NOMO-1 treated with dmso at 0.1 percent for 144 hours (cell line): Measurements from ENCODE around the gene ZNF679.
"Not testable (repeated sequence)": the region's sequence is repeated elsewhere in the genome, so short reads cannot be mapped to it uniquely, and the experiment has no call there.

Source experiments
- DNase-seq: peaks from one replicate; lab custom pipeline; 2025; ENCODE audit not compliant: unreplicated experiment; lab: John Stamatoyannopoulos, UW

ZNF679 gene

DNA sequence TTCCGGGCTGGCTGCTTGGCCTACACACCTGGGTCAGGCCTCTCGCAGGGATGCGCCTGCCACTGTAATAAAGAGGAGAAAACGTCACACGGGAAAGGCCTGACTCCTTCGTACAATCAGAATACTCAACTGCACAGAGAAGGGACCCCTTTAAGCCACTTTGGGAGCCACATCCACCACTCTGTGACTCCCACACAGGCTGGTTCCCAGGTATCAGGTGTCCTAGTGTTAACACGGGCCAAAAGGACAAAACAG is 79.7 kb downstream of the ZNF679 start:
- DNase-seq = no peak

DNA sequence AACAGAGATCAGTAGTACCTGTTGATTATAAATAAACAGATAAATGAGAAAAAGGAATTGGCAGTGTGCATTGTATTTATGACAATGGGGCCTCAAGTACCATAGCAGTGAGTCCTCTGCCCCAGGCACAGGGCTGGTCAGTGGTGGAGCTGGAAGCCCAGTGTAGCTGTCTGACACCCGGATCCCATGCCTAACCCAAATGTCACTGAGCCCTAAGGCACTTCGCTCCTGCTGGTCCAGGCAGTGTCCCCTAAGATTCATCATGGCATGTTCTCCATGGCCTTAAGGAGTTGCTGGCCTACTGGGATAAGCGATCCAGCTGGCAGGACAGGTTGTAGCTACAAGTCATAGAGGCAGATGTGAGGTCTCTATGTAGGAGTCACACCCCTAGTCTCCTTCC is 82.2 kb downstream of the ZNF679 start:
- DNase-seq = no peak

DNA sequence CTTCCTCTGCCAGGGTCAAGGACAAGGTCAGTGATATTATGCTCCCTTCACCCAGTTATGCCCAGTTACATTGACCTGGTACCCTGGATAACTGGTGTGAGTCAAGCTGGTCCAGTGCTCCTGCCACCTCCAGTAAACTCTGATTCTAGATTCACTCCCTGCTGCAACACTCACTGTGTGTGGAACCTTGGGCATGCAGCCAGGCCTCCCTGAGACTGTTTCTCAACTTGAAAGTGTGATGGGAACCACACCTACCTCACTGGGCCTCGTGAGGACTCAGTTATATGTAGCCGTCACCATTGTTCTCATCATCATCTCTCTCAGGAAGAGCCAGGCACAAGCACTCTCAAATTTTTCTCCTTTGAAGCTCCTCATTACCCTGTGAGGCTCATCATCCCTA is 84.6 kb downstream of the ZNF679 start:
- DNase-seq = no peak

DNA sequence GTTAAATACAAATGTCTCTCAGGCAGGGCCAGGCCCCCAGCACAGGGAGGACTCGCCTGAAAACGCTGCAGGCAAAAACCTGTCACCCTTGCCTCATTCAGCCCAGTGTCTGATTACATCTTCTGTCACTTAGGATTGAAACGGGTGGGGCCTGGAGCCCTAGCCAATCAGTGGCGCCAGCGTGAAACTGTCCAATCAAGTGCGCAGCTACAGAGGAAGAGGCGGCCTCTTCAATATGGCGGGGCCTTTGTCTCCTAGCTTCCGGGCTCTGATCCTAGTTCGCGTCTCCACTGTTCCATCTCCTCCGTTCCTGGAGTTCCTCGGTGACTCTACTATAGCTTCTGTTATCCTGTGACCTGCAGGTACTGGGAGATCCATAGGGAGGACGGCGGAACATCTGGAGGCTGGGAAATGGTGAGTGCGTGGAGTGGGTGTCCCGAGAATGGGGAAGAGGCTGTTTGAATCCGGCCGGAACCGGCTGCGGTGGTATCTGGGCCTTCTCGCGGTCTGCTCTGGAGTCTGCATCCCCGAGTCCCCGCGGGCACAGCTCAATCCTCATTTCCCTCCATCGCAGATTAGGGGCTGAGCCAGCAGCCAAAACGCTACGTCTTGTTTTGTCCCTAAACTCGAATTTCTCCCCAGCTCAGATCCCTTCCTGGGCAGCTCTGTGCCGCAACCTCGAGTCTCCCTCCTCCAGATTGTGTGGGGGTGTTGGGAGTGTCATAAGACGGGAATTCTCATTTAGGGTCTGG is 85.6 kb downstream of the ZNF679 start, which contains the start of gene ZNF736:
Gene ZNF736, plus strand, starts transcription at position 222 of the 752 bp plus-strand sequence. Its CDS starts 190 bp downstream, at position 412.
- DNase-seq = peak; percentile 89

DNA sequence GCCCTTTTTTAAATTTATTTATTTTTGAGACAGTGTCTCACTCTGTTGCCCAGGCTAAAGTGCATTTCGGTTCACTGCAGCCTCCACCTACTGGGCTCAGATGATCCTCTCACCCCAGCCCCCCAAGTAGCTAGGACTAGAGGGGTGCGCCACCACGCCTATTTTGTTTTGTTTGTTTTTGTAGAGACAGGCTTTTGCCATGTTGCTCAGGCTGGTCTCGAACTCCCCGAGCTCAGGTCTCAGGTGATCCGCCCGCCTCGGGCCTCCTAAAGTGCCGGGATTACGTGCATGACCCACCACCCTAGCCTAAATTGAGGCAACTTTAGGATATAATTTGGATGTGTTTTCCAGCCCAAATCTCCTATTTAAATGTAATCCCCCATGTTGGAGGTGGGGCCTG is 86.3 kb downstream of the ZNF679 start:
- DNase-seq = no peak

DNA sequence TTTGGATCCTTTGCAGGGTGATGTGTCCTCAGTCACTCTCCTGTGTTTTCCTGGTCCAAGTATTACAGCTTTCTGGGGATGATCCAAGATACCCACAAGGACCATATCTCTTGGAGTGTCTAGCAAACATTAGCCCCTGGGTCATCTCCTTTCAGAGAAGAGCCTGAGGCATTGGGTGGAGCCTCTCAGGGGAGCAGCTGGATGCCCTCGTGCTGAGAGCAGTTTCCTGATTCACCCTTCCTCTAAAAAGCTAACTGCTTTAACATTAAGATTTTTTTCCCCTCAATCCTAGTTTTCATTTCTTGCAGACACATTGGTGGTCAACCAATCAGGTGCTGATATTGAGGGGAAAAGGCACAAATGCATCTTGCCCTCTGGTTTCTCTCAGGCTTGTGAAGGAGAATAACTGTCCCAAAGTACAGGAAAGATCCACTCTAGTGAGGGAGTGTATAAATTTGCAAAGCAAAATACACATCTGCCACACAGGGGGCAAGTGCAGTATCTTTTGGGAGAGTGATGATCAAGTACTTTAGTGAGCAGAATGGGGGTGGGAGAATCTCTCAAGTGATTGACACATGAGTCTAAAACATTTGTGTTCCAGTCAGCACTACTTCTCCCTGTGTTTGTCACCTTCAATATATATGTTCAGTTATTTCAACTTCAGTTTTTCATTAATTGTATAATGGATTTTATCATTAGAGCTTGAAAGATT is 87.9 kb downstream of the ZNF679 start:
- not testable (repeated sequence) for DNase-seq
